Activated CD4-positive, alpha-beta T cell treated with anti-CD3 and anti-CD28 coated beads for 24 hours (primary cell): ENCODE measurements around the gene ABHD13.
"Not testable (repeated sequence)": the region's sequence is repeated elsewhere in the genome, so short reads cannot be mapped to it uniquely, and the experiment has no call there.

Experiments
- DNase-seq, 2 donors: peaks; one replicate each; pipeline ENCODE4 v3.0.0-alpha.2; 2020; ENCODE audit warnings: low read depth in 2 of 2

Gene ABHD13

GRCh38 chr13:108218044-108218974, at the start of gene ABHD13:
ABHD13 (plus strand) TSS chr13:108218392; CDS start chr13:108229219, 10,827 bp downstream.
- peak; percentile 80 to 82 for DNase-seq

GRCh38 chr13:108168929-108169328, 49.3 kb upstream of the ABHD13 start:
- DNase-seq, result no peak

GRCh38 chr13:108176685-108177274, 41.4 kb upstream of the ABHD13 start:
- DNase-seq, result peak; percentile 40 to 41

- DNase-seq, result no peak
Observed at GRCh38 chr13:108178078-108178477, 40.1 kb upstream of the ABHD13 start.

- no peak for DNase-seq
Observed at GRCh38 chr13:108182652-108183051, 35.5 kb upstream of the ABHD13 start.

- no peak for DNase-seq
Observed at GRCh38 chr13:108185223-108185622, 33.0 kb upstream of the ABHD13 start.

- no peak for DNase-seq
Observed at GRCh38 chr13:108188260-108188659, 29.9 kb upstream of the ABHD13 start.

GRCh38 chr13:108190897-108191296, 27.3 kb upstream of the ABHD13 start:
- no peak for DNase-seq

GRCh38 chr13:108193806-108194205, 24.4 kb upstream of the ABHD13 start:
- DNase-seq, result no peak

- DNase-seq, result no peak
Observed at GRCh38 chr13:108194435-108194936, 23.7 kb upstream of the ABHD13 start.

GRCh38 chr13:108195146-108195545, 23.0 kb upstream of the ABHD13 start:
- DNase-seq, result no peak

GRCh38 chr13:108195861-108196260, 22.3 kb upstream of the ABHD13 start:
- no peak for DNase-seq

- DNase-seq, result no peak
Observed at GRCh38 chr13:108200781-108201398, 17.3 kb upstream of the ABHD13 start.

GRCh38 chr13:108210551-108210950, 7.6 kb upstream of the ABHD13 start:
- DNase-seq, result no peak

GRCh38 chr13:108212886-108213285, 5.3 kb upstream of the ABHD13 start:
- no peak for DNase-seq

GRCh38 chr13:108213946-108214345, 4.2 kb upstream of the ABHD13 start:
- no peak for DNase-seq

GRCh38 chr13:108214441-108215271, 3.5 kb upstream of the ABHD13 start:
- no peak for DNase-seq

- DNase-seq, result peak; percentile 77 to 81
Observed at GRCh38 chr13:108215436-108215835, 2.8 kb upstream of the ABHD13 start, which contains the start of gene LIG4. LIG4 (minus strand) TSS chr13:108215536; CDS start chr13:108211268, 4,268 bp downstream.

- DNase-seq, result not testable (repeated sequence)
Observed at GRCh38 chr13:108217307-108218043, 717 bp upstream of the ABHD13 start.

- no peak for DNase-seq
Observed at GRCh38 chr13:108220041-108220440, 1.8 kb downstream of the ABHD13 start.
